DMS153 (cell line): ENCODE results near the gene CASQ1.

Experiments
- DNase-seq: peaks from one replicate; lab custom pipeline; 2025; lab: John Stamatoyannopoulos, UW

CASQ1 gene

GRCh38 chr1:160168609-160169369 lies 21.6 kb upstream of the CASQ1 start:
- no peak for DNase-seq

- DNase-seq = peak; percentile 79
These were observed 20.6 kb upstream of the CASQ1 start for GRCh38 chr1:160169553-160170399.

GRCh38 chr1:160171354-160171753 lies 19.0 kb upstream of the CASQ1 start:
- no peak for DNase-seq

- DNase-seq = no peak
These were observed 18.4 kb upstream of the CASQ1 start for GRCh38 chr1:160171980-160172379.

GRCh38 chr1:160177231-160177630 lies 13.1 kb upstream of the CASQ1 start:
- no peak for DNase-seq

GRCh38 chr1:160177667-160178066 lies 12.7 kb upstream of the CASQ1 start:
- no peak for DNase-seq

- no peak for DNase-seq
These were observed 11.6 kb upstream of the CASQ1 start for GRCh38 chr1:160178731-160179130.

GRCh38 chr1:160179336-160179735 lies 11.0 kb upstream of the CASQ1 start:
- DNase-seq = no peak

GRCh38 chr1:160186246-160186645 lies 4.1 kb upstream of the CASQ1 start:
- no peak for DNase-seq

- DNase-seq = no peak
These were observed 3.6 kb upstream of the CASQ1 start for GRCh38 chr1:160186729-160187128.

GRCh38 chr1:160187407-160187806 lies 3.0 kb upstream of the CASQ1 start:
- DNase-seq = no peak

GRCh38 chr1:160188341-160188740 lies 2.0 kb upstream of the CASQ1 start:
- DNase-seq = no peak

GRCh38 chr1:160191756-160192155 lies 1.4 kb downstream of the CASQ1 start:
- no peak for DNase-seq

- DNase-seq = no peak
These were observed 1.9 kb downstream of the CASQ1 start for GRCh38 chr1:160192234-160192633.

GRCh38 chr1:160193091-160193819 lies 2.9 kb downstream of the CASQ1 start:
- DNase-seq = peak; percentile 63

- no peak for DNase-seq
These were observed 3.7 kb downstream of the CASQ1 start for GRCh38 chr1:160193832-160194736.

GRCh38 chr1:160194737-160195059 lies 4.3 kb downstream of the CASQ1 start:
- DNase-seq = no peak

GRCh38 chr1:160196143-160196542 lies 5.8 kb downstream of the CASQ1 start:
- no peak for DNase-seq

GRCh38 chr1:160197231-160197630 lies 6.9 kb downstream of the CASQ1 start:
- no peak for DNase-seq

GRCh38 chr1:160200786-160201185 lies 10.4 kb downstream of the CASQ1 start:
- no peak for DNase-seq

- no peak for DNase-seq
These were observed 14.3 kb downstream of the CASQ1 start for GRCh38 chr1:160204526-160205241.
